Activated CD4-positive, alpha-beta T cell treated with anti-CD3 and anti-CD28 coated beads, Interleukin-2, amount 10 ng/mL, durations not matched to agents 7 days and 5 days (primary cell): Measurements from ENCODE around the gene EFHD1. TPM values are rescaled to one million over a fixed set of nuclear protein-coding genes. Genes with fewer than 3 reads are reported as not detected.
A peak's percentile ranks its signal among the peaks of the same experiment; 100 is the strongest.
"Not testable (repeated sequence)": the region's sequence is repeated elsewhere in the genome, so short reads cannot be mapped to it uniquely, and the experiment has no call there.

ENCODE experiments used
- CTCF ChIA-PET: fragments of 350-600 bp; sonication (Branson Sonifier 250); formaldehyde crosslinking; loops from one replicate; lab custom pipeline; 2021; ENCODE audit warnings: antibody characterized with exemption; lab: Charles Lee
- POLR2A ChIA-PET: fragments of 350-600 bp; sonication (Branson Sonifier 250); formaldehyde crosslinking; loops from one replicate; lab custom pipeline; 2021; ENCODE audit warnings: antibody characterized with exemption; lab: Charles Lee
- DNase-seq: peaks from one replicate; pipeline ENCODE4 v3.0.0-alpha.2; 2020
- H3K27ac Mint-ChIP-seq: one replicate; pipeline ENCODE4 v1.8.0; 2021; ENCODE audit warnings: mild to moderate bottlenecking, moderate library complexity, mixed read lengths
- H3K27me3 Mint-ChIP-seq: one replicate; pipeline ENCODE4 v1.8.0; 2021; ENCODE audit warnings: mixed read lengths
- H3K36me3 Mint-ChIP-seq: one replicate; pipeline ENCODE4 v1.8.0; 2021; ENCODE audit warnings: low read depth, mixed read lengths
- H3K4me1 Mint-ChIP-seq: one replicate; pipeline ENCODE4 v1.8.0; 2021; ENCODE audit warnings: mixed read lengths
- H3K4me3 Mint-ChIP-seq: one replicate; pipeline ENCODE4 v1.8.0; 2021; ENCODE audit warnings: mild to moderate bottlenecking, moderate library complexity, mixed read lengths
- H3K9me3 Mint-ChIP-seq: one replicate; pipeline ENCODE4 v1.8.0; 2021; ENCODE audit warnings: mixed read lengths
- total RNA-seq, 2 experiments: library from RNA; stranded (reverse); gene quantifications; one replicate each; pipeline ENCODE4 v1.2.3, GENCODE V29; 2021

EFHD1 gene
- total RNA-seq, 2 experiments from 2014 or later = 0.32 to 0.50 TPM

GRCh38 chr2:232691117-232691516 is 57.7 kb downstream of the EFHD1 start:
- H3K27ac Mint-ChIP-seq, H3K4me3 Mint-ChIP-seq, DNase-seq, H3K4me1 Mint-ChIP-seq, H3K36me3 Mint-ChIP-seq, CTCF ChIA-PET, H3K27me3 Mint-ChIP-seq, H3K9me3 Mint-ChIP-seq, POLR2A ChIA-PET: not testable (repeated sequence)

GRCh38 chr2:232693344-232693743 is 59.9 kb downstream of the EFHD1 start:
- peaks cover 14% of the 10 kb centered on the region for H3K4me1 Mint-ChIP-seq
- peaks cover 5% of the 10 kb centered on the region for H3K36me3 Mint-ChIP-seq
- no peak overlapping the region for H3K4me3 Mint-ChIP-seq
- H3K27ac Mint-ChIP-seq = no peak overlapping the region
- CTCF ChIA-PET = no interaction called here
- no peak for DNase-seq
- peaks cover 2% of the 10 kb centered on the region for H3K27me3 Mint-ChIP-seq
- POLR2A ChIA-PET = no interaction called here
- peaks cover 2% of the 10 kb centered on the region for H3K9me3 Mint-ChIP-seq

- H3K27me3 Mint-ChIP-seq = peaks cover 2% of the 10 kb centered on the region
- H3K4me3 Mint-ChIP-seq = peak overlapping the region; percentile 97
- POLR2A ChIA-PET = no interaction called here
- DNase-seq = no peak
- CTCF ChIA-PET = no interaction called here
- H3K4me1 Mint-ChIP-seq = peaks cover 37% of the 10 kb centered on the region
- peak overlapping the region; percentile 61 for H3K27ac Mint-ChIP-seq
- H3K36me3 Mint-ChIP-seq = peaks cover 27% of the 10 kb centered on the region
- peaks cover 2% of the 10 kb centered on the region for H3K9me3 Mint-ChIP-seq
Measured at GRCh38 chr2:232696609-232697058, 63.2 kb downstream of the EFHD1 start.

GRCh38 chr2:232697059-232697806 is 63.8 kb downstream of the EFHD1 start, which contains the start of gene GIGYF2:
Gene GIGYF2 (plus strand): TSS chr2:232697331. CDS start chr2:232735198, 37,867 bp downstream.
- Mint-ChIP-seq H3K27ac (peak within 1 kb of the TSS; percentile 90), H3K4me3 (peak within 1 kb of the TSS; percentile 97), H3K27me3 (peaks cover 2% of the 10 kb centered on the region), H3K4me1 (peaks cover 37% of the 10 kb centered on the region), H3K36me3 (peaks cover 30% of the 10 kb centered on the region), H3K9me3 (peaks cover 2% of the 10 kb centered on the region)
- CTCF ChIA-PET = no interaction called here
- POLR2A ChIA-PET = no interaction called here
- peak; percentile 93 for DNase-seq

GRCh38 chr2:232697807-232698110 is 64.4 kb downstream of the EFHD1 start:
- Mint-ChIP-seq H3K36me3 (peaks cover 33% of the 10 kb centered on the region), H3K27ac (peak overlapping the region; percentile 90), H3K27me3 (peaks cover 2% of the 10 kb centered on the region), H3K4me1 (peaks cover 40% of the 10 kb centered on the region), H3K9me3 (peaks cover 2% of the 10 kb centered on the region), H3K4me3 (peak overlapping the region; percentile 97)
- ChIA-PET CTCF (no interaction called here), POLR2A (no interaction called here)
- DNase-seq = no peak

GRCh38 chr2:232698556-232699091 is 65.2 kb downstream of the EFHD1 start:
- DNase-seq = no peak
- CTCF ChIA-PET = no interaction called here
- H3K4me3 Mint-ChIP-seq = peak overlapping the region; percentile 97
- peaks cover 2% of the 10 kb centered on the region for H3K9me3 Mint-ChIP-seq
- POLR2A ChIA-PET = no interaction called here
- peaks cover 2% of the 10 kb centered on the region for H3K27me3 Mint-ChIP-seq
- peak overlapping the region; percentile 90 for H3K27ac Mint-ChIP-seq
- H3K4me1 Mint-ChIP-seq = peaks cover 40% of the 10 kb centered on the region
- H3K36me3 Mint-ChIP-seq = peaks cover 37% of the 10 kb centered on the region

GRCh38 chr2:232699110-232699509 is 65.7 kb downstream of the EFHD1 start:
- peaks cover 2% of the 10 kb centered on the region for H3K9me3 Mint-ChIP-seq
- ChIA-PET POLR2A (no interaction called here), CTCF (no interaction called here)
- peaks cover 42% of the 10 kb centered on the region for H3K36me3 Mint-ChIP-seq
- H3K27ac Mint-ChIP-seq = no peak overlapping the region
- H3K4me1 Mint-ChIP-seq = peaks cover 42% of the 10 kb centered on the region
- H3K27me3 Mint-ChIP-seq = peaks cover 2% of the 10 kb centered on the region
- peak overlapping the region; percentile 97 for H3K4me3 Mint-ChIP-seq
- no peak for DNase-seq

- ChIA-PET CTCF (no interaction called here), POLR2A (interaction anchor here (0.6 kb wide), 1 partner anchor 106 kb away, joined by 4 read pairs; no protein-coding TSS in a partner anchor)
- Mint-ChIP-seq H3K36me3 (peaks cover 46% of the 10 kb centered on the region), H3K9me3 (peaks cover 2% of the 10 kb centered on the region), H3K27ac (no peak overlapping the region), H3K27me3 (no peaks in the 10 kb centered on the region), H3K4me1 (peaks cover 42% of the 10 kb centered on the region), H3K4me3 (no peak overlapping the region)
- DNase-seq = no peak
Measured at GRCh38 chr2:232700154-232700553, 66.8 kb downstream of the EFHD1 start.

GRCh38 chr2:232707076-232707475 is 73.7 kb downstream of the EFHD1 start:
- Mint-ChIP-seq H3K4me3 (no peak overlapping the region), H3K4me1 (peaks cover 5% of the 10 kb centered on the region), H3K9me3 (no peaks in the 10 kb centered on the region), H3K36me3 (peaks cover 41% of the 10 kb centered on the region), H3K27ac (no peak overlapping the region), H3K27me3 (no peaks in the 10 kb centered on the region)
- ChIA-PET CTCF (interaction anchor here (1.6 kb wide), 1 partner anchor 26 kb away, joined by 6 read pairs; no protein-coding TSS in a partner anchor), POLR2A (no interaction called here)
- DNase-seq = no peak

- no peaks in the 10 kb centered on the region for H3K27me3 Mint-ChIP-seq
- POLR2A ChIA-PET = no interaction called here
- peaks cover 46% of the 10 kb centered on the region for H3K36me3 Mint-ChIP-seq
Measured at GRCh38 chr2:232713505-232713904, 80.1 kb downstream of the EFHD1 start.

GRCh38 chr2:232714969-232715368 is 81.6 kb downstream of the EFHD1 start:
- ChIA-PET CTCF (no interaction called here), POLR2A (no interaction called here)

More at GRCh38 chr2:232713505-232713904, 80.1 kb downstream of the EFHD1 start:
- peaks cover 6% of the 10 kb centered on the region for H3K9me3 Mint-ChIP-seq
- CTCF ChIA-PET = interaction anchor here (0.7 kb wide), 2 partner anchors 347 to 1125 kb away, joined by 3 read pairs; partner anchors contain the start of gene INPP5D
- no peak overlapping the region for H3K27ac Mint-ChIP-seq
- peaks cover 6% of the 10 kb centered on the region for H3K4me1 Mint-ChIP-seq
- no peak overlapping the region for H3K4me3 Mint-ChIP-seq
- DNase-seq = no peak

GRCh38 chr2:232720056-232720455 is 86.7 kb downstream of the EFHD1 start:
- peaks cover 30% of the 10 kb centered on the region for H3K4me1 Mint-ChIP-seq
- POLR2A ChIA-PET, H3K9me3 Mint-ChIP-seq, H3K27ac Mint-ChIP-seq, DNase-seq, H3K4me3 Mint-ChIP-seq, H3K27me3 Mint-ChIP-seq, CTCF ChIA-PET: not testable (repeated sequence)
- peaks cover 68% of the 10 kb centered on the region for H3K36me3 Mint-ChIP-seq

More at GRCh38 chr2:232714969-232715368, 81.6 kb downstream of the EFHD1 start:
- H3K4me3 Mint-ChIP-seq = no peak overlapping the region
- no peak overlapping the region for H3K27ac Mint-ChIP-seq
- peaks cover 8% of the 10 kb centered on the region for H3K9me3 Mint-ChIP-seq
- no peaks in the 10 kb centered on the region for H3K27me3 Mint-ChIP-seq
- peaks cover 57% of the 10 kb centered on the region for H3K36me3 Mint-ChIP-seq
- peaks cover 11% of the 10 kb centered on the region for H3K4me1 Mint-ChIP-seq
- no peak for DNase-seq

GRCh38 chr2:232721261-232721660 is 87.9 kb downstream of the EFHD1 start:
- H3K4me1 Mint-ChIP-seq = peaks cover 29% of the 10 kb centered on the region
- H3K27ac Mint-ChIP-seq = peak overlapping the region; percentile 42
- ChIA-PET CTCF (no interaction called here), POLR2A (no interaction called here)
- no peak for DNase-seq
- H3K4me3 Mint-ChIP-seq = peak overlapping the region; percentile 5
- H3K9me3 Mint-ChIP-seq = peaks cover 9% of the 10 kb centered on the region
- no peaks in the 10 kb centered on the region for H3K27me3 Mint-ChIP-seq
- peaks cover 69% of the 10 kb centered on the region for H3K36me3 Mint-ChIP-seq
